Endothelial cell (in vitro differentiated cells): ENCODE results near the gene PDLIM1. TPM values are rescaled to one million over a fixed set of nuclear protein-coding genes. Genes with fewer than 3 reads are reported as not detected.

Experiments
- DNase-seq: peaks from one replicate; pipeline ENCODE4 v3.0.0; 2021; ENCODE audit warnings: low spot score
- H3K27ac Mint-ChIP-seq: one replicate; pipeline ENCODE4 v1.8.0; 2021; ENCODE audit warnings: mixed read lengths, inconsistent platforms; ENCODE audit not compliant: unreplicated experiment
- H3K27me3 Mint-ChIP-seq: one replicate; pipeline ENCODE4 v1.8.0; 2021; ENCODE audit warnings: mild to moderate bottlenecking, moderate library complexity, mixed read lengths, inconsistent platforms; ENCODE audit not compliant: unreplicated experiment
- H3K36me3 Mint-ChIP-seq: one replicate; pipeline ENCODE4 v1.8.0; 2021; ENCODE audit warnings: mild to moderate bottlenecking, low read depth, mixed read lengths, inconsistent platforms; ENCODE audit not compliant: unreplicated experiment
- H3K4me1 Mint-ChIP-seq: one replicate; pipeline ENCODE4 v1.8.0; 2021; ENCODE audit warnings: mild to moderate bottlenecking, mixed read lengths, inconsistent platforms; ENCODE audit not compliant: unreplicated experiment
- H3K4me3 Mint-ChIP-seq: one replicate; pipeline ENCODE4 v1.8.0; 2021; ENCODE audit warnings: mild to moderate bottlenecking, mixed read lengths, inconsistent platforms; ENCODE audit not compliant: unreplicated experiment
- H3K9me3 Mint-ChIP-seq: one replicate; pipeline ENCODE4 v1.8.0; 2021; ENCODE audit warnings: mixed read lengths, inconsistent platforms; ENCODE audit not compliant: unreplicated experiment
- total RNA-seq: library from RNA; stranded (reverse); fragmentation: NEBNext Ultra II Directional; extraction: Animal tissue kit (Norgen Biotek cat#: 25700); gene quantifications from one replicate; pipeline ENCODE4 v1.2.1, GENCODE V29; 2021; ENCODE audit not compliant: unreplicated experiment
- TF ChIP-seq, protein P1 (sequence below): fragments of 200-600 bp; sonication (generic); IDR thresholded peaks from one replicate; pipeline ENCODE4 v1.5.0; 2021; ENCODE audit warnings: antibody characterized with exemption; ENCODE audit not compliant: unreplicated experiment

PDLIM1 gene
- total RNA-seq, 1 donor from 2014 or later: 125 TPM

GRCh38 chr10:95289003-95289920 is 1.5 kb downstream of the PDLIM1 start:
- Mint-ChIP-seq H3K4me1 (peaks cover 27% of the 10 kb centered on the region), H3K27ac (peak overlapping the region; percentile 19), H3K27me3 (peaks cover 18% of the 10 kb centered on the region), H3K9me3 (no peaks in the 10 kb centered on the region), H3K4me3 (peak overlapping the region; percentile 94), H3K36me3 (peaks cover 7% of the 10 kb centered on the region)
- TF ChIP-seq, protein P1, sequence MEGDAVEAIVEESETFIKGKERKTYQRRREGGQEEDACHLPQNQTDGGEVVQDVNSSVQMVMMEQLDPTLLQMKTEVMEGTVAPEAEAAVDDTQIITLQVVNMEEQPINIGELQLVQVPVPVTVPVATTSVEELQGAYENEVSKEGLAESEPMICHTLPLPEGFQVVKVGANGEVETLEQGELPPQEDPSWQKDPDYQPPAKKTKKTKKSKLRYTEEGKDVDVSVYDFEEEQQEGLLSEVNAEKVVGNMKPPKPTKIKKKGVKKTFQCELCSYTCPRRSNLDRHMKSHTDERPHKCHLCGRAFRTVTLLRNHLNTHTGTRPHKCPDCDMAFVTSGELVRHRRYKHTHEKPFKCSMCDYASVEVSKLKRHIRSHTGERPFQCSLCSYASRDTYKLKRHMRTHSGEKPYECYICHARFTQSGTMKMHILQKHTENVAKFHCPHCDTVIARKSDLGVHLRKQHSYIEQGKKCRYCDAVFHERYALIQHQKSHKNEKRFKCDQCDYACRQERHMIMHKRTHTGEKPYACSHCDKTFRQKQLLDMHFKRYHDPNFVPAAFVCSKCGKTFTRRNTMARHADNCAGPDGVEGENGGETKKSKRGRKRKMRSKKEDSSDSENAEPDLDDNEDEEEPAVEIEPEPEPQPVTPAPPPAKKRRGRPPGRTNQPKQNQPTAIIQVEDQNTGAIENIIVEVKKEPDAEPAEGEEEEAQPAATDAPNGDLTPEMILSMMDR: peak; percentile 17
- DNase-seq: no peak

DNA sequence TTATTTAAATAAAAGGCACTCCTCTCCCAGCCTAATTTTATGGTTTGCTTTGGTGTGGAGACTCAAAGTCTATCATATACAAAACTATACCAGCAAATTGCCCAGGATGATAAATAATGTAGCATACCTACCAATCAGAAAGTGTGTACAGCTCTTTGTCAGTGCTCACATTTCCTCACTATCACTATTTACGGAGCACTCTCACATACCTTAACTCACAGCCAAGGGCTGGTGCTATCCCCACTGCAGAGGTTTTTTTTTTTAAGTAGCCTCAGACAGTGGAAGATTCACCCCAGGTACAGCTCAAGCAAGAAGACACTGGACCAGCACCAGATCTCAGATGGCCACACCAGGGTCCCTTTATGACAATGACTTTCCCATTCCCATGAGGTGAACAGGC is 2.5 kb downstream of the PDLIM1 start:
- DNase-seq: no peak
- Mint-ChIP-seq H3K27me3 (peaks cover 18% of the 10 kb centered on the region), H3K4me3 (no peak overlapping the region), H3K9me3 (no peaks in the 10 kb centered on the region), H3K36me3 (peaks cover 7% of the 10 kb centered on the region), H3K27ac (no peak overlapping the region), H3K4me1 (peaks cover 27% of the 10 kb centered on the region)
- TF ChIP-seq, protein P1: no peak

- Mint-ChIP-seq H3K27ac (no peak overlapping the region), H3K9me3 (no peaks in the 10 kb centered on the region), H3K4me1 (peaks cover 27% of the 10 kb centered on the region), H3K36me3 (peaks cover 7% of the 10 kb centered on the region), H3K4me3 (no peak overlapping the region), H3K27me3 (peaks cover 17% of the 10 kb centered on the region)
- TF ChIP-seq, protein P1: no peak
- DNase-seq: no peak
Observed at GRCh38 chr10:95287281-95287680, 3.5 kb downstream of the PDLIM1 start.

- H3K9me3 Mint-ChIP-seq: no peaks in the 10 kb centered on the region
- TF ChIP-seq, protein P1: no peak
- peaks cover 15% of the 10 kb centered on the region for H3K27me3 Mint-ChIP-seq
- H3K4me1 Mint-ChIP-seq: peaks cover 24% of the 10 kb centered on the region
- DNase-seq: no peak
- H3K27ac Mint-ChIP-seq: no peak overlapping the region
- H3K36me3 Mint-ChIP-seq: peaks cover 5% of the 10 kb centered on the region
- H3K4me3 Mint-ChIP-seq: no peak overlapping the region
Observed at GRCh38 chr10:95286707-95287106, 4.1 kb downstream of the PDLIM1 start.

DNA sequence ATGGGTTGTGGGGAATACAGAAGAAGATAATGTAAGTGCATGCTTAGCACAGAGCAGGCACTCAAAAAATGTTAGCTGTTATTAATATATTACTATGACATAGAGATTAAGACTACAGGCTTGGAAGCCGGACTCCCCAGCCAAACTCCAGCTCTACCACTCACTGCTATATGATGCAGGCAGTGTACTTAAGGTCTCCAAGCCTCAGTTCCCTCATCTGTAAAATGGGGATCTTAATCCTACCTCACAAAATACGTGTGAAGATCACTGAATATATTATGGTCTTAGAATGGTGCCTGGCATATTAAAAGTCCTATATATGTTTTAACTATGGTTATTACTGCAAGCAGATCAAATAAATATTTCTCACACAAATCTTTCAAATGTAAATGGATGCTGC is 5.2 kb downstream of the PDLIM1 start:
- TF ChIP-seq, protein P1: no peak
- H3K9me3 Mint-ChIP-seq: no peaks in the 10 kb centered on the region
- peaks cover 19% of the 10 kb centered on the region for H3K4me1 Mint-ChIP-seq
- no peaks in the 10 kb centered on the region for H3K36me3 Mint-ChIP-seq
- no peak overlapping the region for H3K27ac Mint-ChIP-seq
- peaks cover 13% of the 10 kb centered on the region for H3K27me3 Mint-ChIP-seq
- no peak overlapping the region for H3K4me3 Mint-ChIP-seq
- DNase-seq: no peak
